KMS-11 (cell line): ENCODE results near the gene SYT7.
"Not testable (repeated sequence)": the region's sequence is repeated elsewhere in the genome, so short reads cannot be mapped to it uniquely, and the experiment has no call there.

Experiments used
- H2AFZ ChIP-seq: fragments of 200-600 bp; sonication (generic); 2 replicates; pipeline ENCODE4 v1.6.1; 2016; ENCODE audit warnings: antibody characterized with exemption, mixed run types, low read depth
- H3K27ac ChIP-seq: fragments of 200-600 bp; sonication (generic); 2 replicates; pipeline ENCODE4 v1.6.1; 2016; ENCODE audit warnings: mild to moderate bottlenecking, mixed run types
- H3K27me3 ChIP-seq: fragments of 200-600 bp; sonication (generic); 2 replicates; pipeline ENCODE4 v1.6.1; 2017; ENCODE audit warnings: mild to moderate bottlenecking, low read depth, mixed run types, moderate library complexity; ENCODE audit not compliant: insufficient read depth
- H3K36me3 ChIP-seq: fragments of 200-600 bp; sonication (generic); 2 replicates; pipeline ENCODE4 v1.6.1; 2017; ENCODE audit warnings: mild to moderate bottlenecking, mixed run types; ENCODE audit not compliant: insufficient read depth
- H3K4me1 ChIP-seq: fragments of 200-600 bp; sonication (generic); 2 replicates; pipeline ENCODE4 v1.6.1; 2016; ENCODE audit warnings: mild to moderate bottlenecking, low read depth, mixed run types; ENCODE audit not compliant: poor library complexity, severe bottlenecking
- H3K4me2 ChIP-seq: fragments of 200-600 bp; sonication (generic); 2 replicates; pipeline ENCODE4 v1.7.0; 2016; ENCODE audit warnings: mild to moderate bottlenecking, mixed run types
- H3K4me3 ChIP-seq: fragments of 200-600 bp; sonication (generic); IDR thresholded peaks from 2 replicates; pipeline ENCODE4 v1.6.1; 2017; ENCODE audit warnings: low read depth, low read length, mixed read lengths; ENCODE audit not compliant: insufficient read depth
- H3K79me2 ChIP-seq: fragments of 200-600 bp; sonication (generic); 2 replicates; pipeline ENCODE4 v1.6.1; 2016; ENCODE audit warnings: low read depth, mixed run types; ENCODE audit not compliant: insufficient read depth
- H3K9ac ChIP-seq: fragments of 200-600 bp; sonication (generic); 2 replicates; pipeline ENCODE4 v1.6.1; 2016; ENCODE audit warnings: mild to moderate bottlenecking, mixed run types
- H4K20me1 ChIP-seq: fragments of 200-600 bp; sonication (generic); 2 replicates; pipeline ENCODE4 v1.6.1; 2016; ENCODE audit warnings: mild to moderate bottlenecking, mixed run types; ENCODE audit not compliant: insufficient read depth
- CTCF ChIP-seq: fragments of 200-600 bp; sonication (generic); conservative IDR thresholded peaks from 2 replicates; pipeline ENCODE4 v1.6.1; 2017; ENCODE audit warnings: low read depth, mild to moderate bottlenecking, antibody characterized with exemption, low read length, moderate library complexity, mixed read lengths

SYT7 gene

GRCh38 chr11:61482513-61482912, 98.4 kb downstream of the SYT7 start:
- Histone ChIP-seq H3K4me1 (no peaks in the 10 kb centered on the region), H2AFZ (no peak overlapping the region), H3K27me3 (peaks cover 71% of the 10 kb centered on the region), H3K4me2 (no peak overlapping the region), H3K9ac (no peak overlapping the region), H3K27ac (no peak overlapping the region), H4K20me1 (no peaks in the 10 kb centered on the region), H3K36me3 (no peaks in the 10 kb centered on the region), H3K4me3 (no peak overlapping the region), H3K79me2 (no peaks in the 10 kb centered on the region)
- TF ChIP-seq CTCF, result peak; percentile 45; the same call in 1 of the 2 replicates

- H3K36me3 ChIP-seq, result no peaks in the 10 kb centered on the region
- H3K79me2 ChIP-seq, result no peaks in the 10 kb centered on the region
- no peak overlapping the region for H3K27ac ChIP-seq
- peaks cover 64% of the 10 kb centered on the region for H3K27me3 ChIP-seq
- no peak overlapping the region for H3K4me2 ChIP-seq
- H3K4me3 ChIP-seq, result no peak overlapping the region
- no peaks in the 10 kb centered on the region for H4K20me1 ChIP-seq
- H3K4me1 ChIP-seq, result no peaks in the 10 kb centered on the region
- H2AFZ ChIP-seq, result no peak overlapping the region
- TF ChIP-seq CTCF, result no peak
- H3K9ac ChIP-seq, result no peak overlapping the region
Observed at GRCh38 chr11:61481806-61482205, 99.1 kb downstream of the SYT7 start.

GRCh38 chr11:61480994-61481335, 99.9 kb downstream of the SYT7 start:
- Histone ChIP-seq H4K20me1 (no peaks in the 10 kb centered on the region), H3K4me2 (no peak overlapping the region), H3K27ac (no peak overlapping the region), H3K4me3 (no peak overlapping the region), H3K27me3 (peaks cover 55% of the 10 kb centered on the region), H3K9ac (no peak overlapping the region), H3K4me1 (no peaks in the 10 kb centered on the region), H3K79me2 (no peaks in the 10 kb centered on the region), H3K36me3 (no peaks in the 10 kb centered on the region), H2AFZ (no peak overlapping the region)
- TF ChIP-seq CTCF, result no peak

GRCh38 chr11:61480261-61480993, 100.4 kb downstream of the SYT7 start:
- Histone ChIP-seq H3K79me2 (no peaks in the 10 kb centered on the region), H4K20me1 (no peaks in the 10 kb centered on the region), H3K27ac (no peak overlapping the region), H2AFZ (no peak overlapping the region), H3K4me1 (no peaks in the 10 kb centered on the region), H3K4me3 (no peak overlapping the region), H3K27me3 (peaks cover 52% of the 10 kb centered on the region), H3K4me2 (no peak overlapping the region), H3K36me3 (no peaks in the 10 kb centered on the region), H3K9ac (no peak overlapping the region)
- no peak for TF ChIP-seq CTCF

GRCh38 chr11:61479360-61480058, 101.4 kb downstream of the SYT7 start:
- not testable (repeated sequence) for H3K9ac ChIP-seq, H3K4me1 ChIP-seq, H3K27ac ChIP-seq, H4K20me1 ChIP-seq, H2AFZ ChIP-seq, H3K4me3 ChIP-seq, H3K79me2 ChIP-seq, H3K36me3 ChIP-seq, H3K4me2 ChIP-seq
- peaks cover 43% of the 10 kb centered on the region for H3K27me3 ChIP-seq
